GM19467 (cell line): ENCODE measurements around the gene CCDC187.

ENCODE experiments used
- ATAC-seq: cut with Tn5 transposase; IDR thresholded peaks from one replicate; pipeline ENCODE4 v1.9.1; 2021; ENCODE audit warnings: mild to moderate bottlenecking, moderate library complexity; ENCODE audit not compliant: unreplicated experiment

CCDC187 gene

GRCh38 chr9:136339958-136340310, 36.0 kb upstream of the CCDC187 start:
- no peak for ATAC-seq

- ATAC-seq: no peak
These were observed 35.5 kb upstream of the CCDC187 start for GRCh38 chr9:136339173-136339957.

- ATAC-seq: no peak
These were observed 34.6 kb upstream of the CCDC187 start for GRCh38 chr9:136338511-136338910.

- no peak for ATAC-seq
These were observed 33.8 kb upstream of the CCDC187 start for GRCh38 chr9:136337416-136338395.

GRCh38 chr9:136336881-136337280, 33.0 kb upstream of the CCDC187 start:
- ATAC-seq: no peak

GRCh38 chr9:136336156-136336870, 32.4 kb upstream of the CCDC187 start:
- no peak for ATAC-seq

- ATAC-seq: no peak
These were observed 31.6 kb upstream of the CCDC187 start for GRCh38 chr9:136335296-136336155.

- no peak for ATAC-seq
These were observed 30.6 kb upstream of the CCDC187 start for GRCh38 chr9:136334541-136334940.

- no peak for ATAC-seq
These were observed 29.6 kb upstream of the CCDC187 start for GRCh38 chr9:136333486-136333885.

- no peak for ATAC-seq
These were observed 29.2 kb upstream of the CCDC187 start for GRCh38 chr9:136333045-136333444.

GRCh38 chr9:136332482-136332983, 28.6 kb upstream of the CCDC187 start:
- no peak for ATAC-seq

GRCh38 chr9:136331556-136332481, 27.9 kb upstream of the CCDC187 start:
- no peak for ATAC-seq

GRCh38 chr9:136331030-136331429, 27.1 kb upstream of the CCDC187 start:
- ATAC-seq: no peak

- ATAC-seq: no peak
These were observed 26.6 kb upstream of the CCDC187 start for GRCh38 chr9:136330406-136330990.

GRCh38 chr9:136329636-136330405, 25.9 kb upstream of the CCDC187 start:
- ATAC-seq: no peak

- ATAC-seq: no peak
These were observed 25.3 kb upstream of the CCDC187 start for GRCh38 chr9:136329211-136329627.

GRCh38 chr9:136328622-136329041, 24.7 kb upstream of the CCDC187 start:
- ATAC-seq: no peak
